Tibial nerve (tissue), 4 donors: ENCODE results near the gene CTXND1.

ENCODE experiments used
- EP300 ChIP-seq, 2 donors: sonication (generic); formaldehyde crosslinking; IDR thresholded peaks; one replicate each; pipeline ENCODE4 v1.6.1; 2017; ENCODE audit warnings: antibody characterized with exemption in 2 of 2, mild to moderate bottlenecking in 1 of 2
- POLR2A ChIP-seq, 2 donors: fragments of 450-650 bp; IDR thresholded peaks; one replicate each; pipeline ENCODE4 v1.6.1; 2017; ENCODE audit warnings: antibody characterized with exemption in 2 of 2, mild to moderate bottlenecking in 2 of 2, moderate library complexity in 2 of 2
- TF ChIP-seq, protein P1 (sequence below), 5 experiments: fragments of 200-600 bp in 3 of 5; fragments of 450-650 bp in 2 of 5; sonication (generic) in 3 of 5; IDR thresholded peaks; one replicate each; pipeline ENCODE4 v1.5.1; 2016 to 2019; ENCODE audit warnings: antibody characterized with exemption in 5 of 5, mild to moderate bottlenecking in 3 of 5, moderate library complexity in 2 of 5

DNA sequence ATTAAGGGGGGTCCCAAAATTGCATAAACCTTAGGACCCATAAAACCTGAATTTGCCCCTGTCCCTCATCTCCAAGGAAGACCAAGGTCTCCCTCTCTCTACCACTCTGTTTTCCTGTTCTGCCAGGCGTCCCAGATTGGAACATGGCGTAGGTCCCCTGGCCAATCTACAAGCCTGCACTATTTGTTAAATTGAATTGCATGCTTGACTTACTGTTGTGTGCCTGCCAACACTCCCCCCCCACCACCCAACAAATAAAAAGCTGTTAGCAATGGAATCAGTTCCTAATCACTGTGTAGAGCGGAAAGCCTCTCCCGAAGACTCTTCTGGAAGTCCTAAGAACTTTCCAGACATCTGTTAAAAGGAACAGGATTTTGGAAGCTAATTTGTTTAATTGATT lies 11.7 kb downstream of the CTXND1 start:
- TF ChIP-seq, protein P1, sequence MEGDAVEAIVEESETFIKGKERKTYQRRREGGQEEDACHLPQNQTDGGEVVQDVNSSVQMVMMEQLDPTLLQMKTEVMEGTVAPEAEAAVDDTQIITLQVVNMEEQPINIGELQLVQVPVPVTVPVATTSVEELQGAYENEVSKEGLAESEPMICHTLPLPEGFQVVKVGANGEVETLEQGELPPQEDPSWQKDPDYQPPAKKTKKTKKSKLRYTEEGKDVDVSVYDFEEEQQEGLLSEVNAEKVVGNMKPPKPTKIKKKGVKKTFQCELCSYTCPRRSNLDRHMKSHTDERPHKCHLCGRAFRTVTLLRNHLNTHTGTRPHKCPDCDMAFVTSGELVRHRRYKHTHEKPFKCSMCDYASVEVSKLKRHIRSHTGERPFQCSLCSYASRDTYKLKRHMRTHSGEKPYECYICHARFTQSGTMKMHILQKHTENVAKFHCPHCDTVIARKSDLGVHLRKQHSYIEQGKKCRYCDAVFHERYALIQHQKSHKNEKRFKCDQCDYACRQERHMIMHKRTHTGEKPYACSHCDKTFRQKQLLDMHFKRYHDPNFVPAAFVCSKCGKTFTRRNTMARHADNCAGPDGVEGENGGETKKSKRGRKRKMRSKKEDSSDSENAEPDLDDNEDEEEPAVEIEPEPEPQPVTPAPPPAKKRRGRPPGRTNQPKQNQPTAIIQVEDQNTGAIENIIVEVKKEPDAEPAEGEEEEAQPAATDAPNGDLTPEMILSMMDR (IDR thresholded peaks at IDR 0.05) = no peak
- TF ChIP-seq EP300 (IDR thresholded peaks at IDR 0.05) = no peak
- TF ChIP-seq POLR2A (IDR thresholded peaks at IDR 0.05) = no peak
